Nephron (organoid): ENCODE measurements around the gene ANO2.

Experiments
- H3K27ac Mint-ChIP-seq, 3 experiments: 2 replicates each; pipeline ENCODE4 v1.8.0; 2020; ENCODE audit warnings: mixed read lengths in 3 of 3, mild to moderate bottlenecking in 2 of 3, moderate library complexity in 1 of 3
- H3K27me3 Mint-ChIP-seq: 2 replicates; pipeline ENCODE4 v1.8.0; 2021; ENCODE audit warnings: low read depth, mild to moderate bottlenecking, moderate library complexity, mixed read lengths
- H3K36me3 Mint-ChIP-seq: 2 replicates; pipeline ENCODE4 v1.8.0; 2020; ENCODE audit warnings: low read depth, mixed read lengths
- H3K4me1 Mint-ChIP-seq: 2 replicates; pipeline ENCODE4 v1.8.0; 2020; ENCODE audit warnings: mixed read lengths
- H3K4me3 Mint-ChIP-seq, 3 experiments: 2 replicates each; pipeline ENCODE4 v1.8.0; 2020; ENCODE audit warnings: mild to moderate bottlenecking in 3 of 3, mixed read lengths in 3 of 3, moderate library complexity in 2 of 3
- H3K9me3 Mint-ChIP-seq: 2 replicates; pipeline ENCODE4 v1.8.0; 2020; ENCODE audit warnings: mixed read lengths
- TF ChIP-seq, protein P1 (sequence below), 3 experiments: fragments of 200-600 bp; sonication (generic); IDR thresholded peaks; one replicate each; pipeline ENCODE4 v1.5.0; 2021; ENCODE audit warnings: antibody characterized with exemption in 3 of 3; ENCODE audit not compliant: unreplicated experiment in 3 of 3

The ANO2 gene

DNA sequence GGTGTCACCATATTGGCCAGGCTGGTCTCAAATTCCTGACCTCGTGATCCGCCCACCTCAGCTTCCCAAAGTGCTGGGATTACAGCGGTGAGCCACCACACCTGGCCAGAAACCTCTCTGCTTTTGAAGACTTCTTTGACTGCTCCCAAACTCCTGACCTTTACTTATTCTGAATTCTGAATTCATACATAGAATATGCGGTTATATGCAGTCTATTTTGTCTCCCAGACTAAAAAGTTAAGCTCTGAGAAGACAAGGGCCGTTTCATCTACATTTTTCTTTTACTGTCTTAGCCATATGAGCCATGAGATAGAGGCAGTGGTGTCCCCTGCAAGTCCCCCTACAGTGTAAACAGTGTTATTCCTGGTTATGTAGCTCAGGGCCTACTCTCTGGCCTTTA, 333.9 kb downstream of the ANO2 start:
- H3K36me3 Mint-ChIP-seq, result no peaks in the 10 kb centered on the region
- H3K27ac Mint-ChIP-seq, result no peak overlapping the region
- H3K27me3 Mint-ChIP-seq, result no peaks in the 10 kb centered on the region
- no peaks in the 10 kb centered on the region for H3K9me3 Mint-ChIP-seq
- no peak overlapping the region for H3K4me3 Mint-ChIP-seq
- H3K4me1 Mint-ChIP-seq, result no peaks in the 10 kb centered on the region
- TF ChIP-seq, protein P1, sequence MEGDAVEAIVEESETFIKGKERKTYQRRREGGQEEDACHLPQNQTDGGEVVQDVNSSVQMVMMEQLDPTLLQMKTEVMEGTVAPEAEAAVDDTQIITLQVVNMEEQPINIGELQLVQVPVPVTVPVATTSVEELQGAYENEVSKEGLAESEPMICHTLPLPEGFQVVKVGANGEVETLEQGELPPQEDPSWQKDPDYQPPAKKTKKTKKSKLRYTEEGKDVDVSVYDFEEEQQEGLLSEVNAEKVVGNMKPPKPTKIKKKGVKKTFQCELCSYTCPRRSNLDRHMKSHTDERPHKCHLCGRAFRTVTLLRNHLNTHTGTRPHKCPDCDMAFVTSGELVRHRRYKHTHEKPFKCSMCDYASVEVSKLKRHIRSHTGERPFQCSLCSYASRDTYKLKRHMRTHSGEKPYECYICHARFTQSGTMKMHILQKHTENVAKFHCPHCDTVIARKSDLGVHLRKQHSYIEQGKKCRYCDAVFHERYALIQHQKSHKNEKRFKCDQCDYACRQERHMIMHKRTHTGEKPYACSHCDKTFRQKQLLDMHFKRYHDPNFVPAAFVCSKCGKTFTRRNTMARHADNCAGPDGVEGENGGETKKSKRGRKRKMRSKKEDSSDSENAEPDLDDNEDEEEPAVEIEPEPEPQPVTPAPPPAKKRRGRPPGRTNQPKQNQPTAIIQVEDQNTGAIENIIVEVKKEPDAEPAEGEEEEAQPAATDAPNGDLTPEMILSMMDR (IDR thresholded peaks at IDR 0.05; ENCODE audit: unreplicated experiment in 3 of 3), result no peak

DNA sequence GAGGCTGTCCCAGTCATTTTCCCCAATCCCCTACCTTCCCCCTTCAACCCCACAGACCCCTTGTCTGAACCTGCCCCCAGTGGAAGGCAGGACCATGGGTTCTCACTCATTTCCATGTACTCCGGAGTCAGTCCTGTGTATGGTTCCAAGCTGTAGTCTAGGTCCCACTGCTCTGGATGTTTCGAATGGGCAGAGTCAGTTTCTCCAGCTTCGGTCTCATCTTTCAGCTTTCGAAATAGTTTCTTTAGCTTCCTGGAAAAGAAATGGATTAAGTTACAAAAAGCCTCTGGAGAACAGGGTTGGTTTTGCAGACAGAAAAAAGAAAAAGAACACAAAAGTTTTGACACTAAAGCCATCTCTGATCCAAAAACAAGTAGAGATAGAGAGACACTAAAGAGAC, 345.7 kb downstream of the ANO2 start:
- Mint-ChIP-seq H3K27ac (no peak overlapping the region), H3K36me3 (no peaks in the 10 kb centered on the region), H3K9me3 (no peaks in the 10 kb centered on the region), H3K27me3 (peaks cover 4% of the 10 kb centered on the region), H3K4me1 (no peaks in the 10 kb centered on the region), H3K4me3 (no peak overlapping the region)
- TF ChIP-seq, protein P1 (IDR thresholded peaks at IDR 0.05; ENCODE audit: unreplicated experiment in 3 of 3), result no peak

DNA sequence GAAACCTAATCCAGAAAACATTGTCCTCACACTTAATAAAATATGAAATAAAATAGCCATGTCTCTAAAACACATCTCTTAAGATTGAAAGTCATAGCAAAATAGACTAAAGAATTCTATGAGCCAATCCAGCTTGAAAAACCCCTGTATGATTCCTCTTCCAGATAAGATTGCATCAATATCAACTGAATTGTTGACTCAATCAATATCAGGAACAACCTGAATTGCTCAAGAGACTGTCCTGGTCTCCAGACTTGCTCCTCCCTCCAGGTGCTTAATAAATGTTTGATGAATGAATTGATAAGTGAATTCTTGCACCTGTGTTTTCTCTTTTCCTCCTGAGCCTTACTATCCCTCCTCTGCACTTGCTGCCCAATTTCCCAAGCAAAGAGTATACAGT, 351.1 kb downstream of the ANO2 start:
- no peaks in the 10 kb centered on the region for H3K9me3 Mint-ChIP-seq
- H3K36me3 Mint-ChIP-seq, result no peaks in the 10 kb centered on the region
- H3K4me1 Mint-ChIP-seq, result peaks cover 10% of the 10 kb centered on the region
- no peak overlapping the region for H3K27ac Mint-ChIP-seq
- TF ChIP-seq, protein P1 (IDR thresholded peaks at IDR 0.05; ENCODE audit: unreplicated experiment in 3 of 3), result no peak
- H3K4me3 Mint-ChIP-seq, result no peak overlapping the region
- no peaks in the 10 kb centered on the region for H3K27me3 Mint-ChIP-seq

DNA sequence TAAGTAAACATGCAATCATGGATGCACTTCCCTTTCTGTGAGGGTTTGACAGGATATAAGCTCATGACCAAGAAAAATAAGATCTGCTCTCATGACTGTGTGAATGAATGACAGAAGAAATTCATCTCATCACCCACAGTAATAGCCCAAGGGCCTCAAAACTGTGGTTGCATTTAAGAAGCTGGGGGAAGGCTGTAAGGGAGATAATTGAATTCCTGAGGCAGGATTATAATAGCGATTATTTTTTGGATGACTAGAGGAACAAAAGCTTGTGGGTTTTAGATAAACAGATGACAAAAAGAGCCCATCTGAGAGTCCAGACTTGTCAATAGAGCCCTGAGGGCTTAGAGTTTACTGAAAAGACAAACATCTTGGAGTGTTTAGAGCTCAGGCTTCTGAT, 352.0 kb downstream of the ANO2 start:
- Mint-ChIP-seq H3K9me3 (no peaks in the 10 kb centered on the region), H3K27ac (no peak overlapping the region), H3K36me3 (no peaks in the 10 kb centered on the region), H3K4me1 (peaks cover 19% of the 10 kb centered on the region), H3K27me3 (peaks cover 3% of the 10 kb centered on the region), H3K4me3 (no peak overlapping the region)
- TF ChIP-seq, protein P1 (IDR thresholded peaks at IDR 0.05; ENCODE audit: unreplicated experiment in 3 of 3), result no peak

DNA sequence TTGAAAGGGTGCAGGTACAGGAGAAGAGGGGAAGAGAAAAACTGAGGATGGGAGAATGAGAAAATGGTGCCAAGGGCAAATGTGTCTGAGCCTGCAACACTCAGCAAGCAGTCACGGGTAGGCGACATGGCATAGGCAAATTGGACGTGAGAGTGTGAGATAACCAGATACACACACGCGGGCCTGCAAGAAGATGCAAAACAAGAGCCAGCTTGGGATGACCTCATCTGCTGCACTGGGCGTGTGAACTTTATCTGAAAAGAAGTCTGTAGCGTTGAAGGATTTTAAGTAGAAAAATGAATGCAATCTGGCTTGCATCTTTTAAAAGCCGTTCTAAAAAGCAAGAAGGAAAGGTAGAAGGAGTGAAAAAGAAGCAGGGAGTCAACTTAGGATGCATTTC, 352.7 kb downstream of the ANO2 start:
- TF ChIP-seq, protein P1 (IDR thresholded peaks at IDR 0.05; ENCODE audit: unreplicated experiment in 3 of 3), result no peak
- H3K36me3 Mint-ChIP-seq, result no peaks in the 10 kb centered on the region
- H3K27ac Mint-ChIP-seq, result no peak overlapping the region
- no peaks in the 10 kb centered on the region for H3K9me3 Mint-ChIP-seq
- peaks cover 27% of the 10 kb centered on the region for H3K4me1 Mint-ChIP-seq
- peaks cover 4% of the 10 kb centered on the region for H3K27me3 Mint-ChIP-seq
- no peak overlapping the region for H3K4me3 Mint-ChIP-seq

DNA sequence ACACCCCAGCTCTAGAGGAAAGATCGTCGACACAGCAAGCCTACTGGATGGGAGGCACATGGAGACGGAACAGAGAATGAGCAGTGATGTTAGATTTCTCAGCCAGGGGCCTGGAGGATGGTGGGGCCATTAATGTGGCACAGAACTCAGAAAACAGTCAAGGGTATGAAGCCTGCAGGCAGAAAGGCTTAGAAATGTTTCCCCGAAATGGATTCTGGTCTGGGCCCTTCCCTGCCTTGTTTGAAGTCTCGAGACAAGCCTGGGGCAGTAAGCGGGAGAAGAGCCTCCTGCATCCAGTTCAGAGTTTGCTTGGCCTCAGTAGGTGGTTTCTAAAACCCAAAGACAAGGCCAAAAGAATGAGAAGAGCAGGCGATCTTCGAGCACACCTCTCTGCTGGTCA, 354.7 kb downstream of the ANO2 start:
- peaks cover 4% of the 10 kb centered on the region for H3K27me3 Mint-ChIP-seq
- TF ChIP-seq, protein P1 (IDR thresholded peaks at IDR 0.05; ENCODE audit: unreplicated experiment in 3 of 3), result no peak
- peaks cover 35% of the 10 kb centered on the region for H3K4me1 Mint-ChIP-seq
- no peaks in the 10 kb centered on the region for H3K36me3 Mint-ChIP-seq
- peak overlapping the region in 2 of 3 experiments; percentile 11 to 71 for H3K27ac Mint-ChIP-seq
- H3K4me3 Mint-ChIP-seq, result no peak overlapping the region
- H3K9me3 Mint-ChIP-seq, result no peaks in the 10 kb centered on the region
